Skin of body (tissue), 2 donors: ENCODE measurements around the gene BSND. TPM values are rescaled to one million over a fixed set of nuclear protein-coding genes. Genes with fewer than 3 reads are reported as not detected.

Experiments used
- DNase-seq: peaks from one replicate; lab custom pipeline; 2025; lab: John Stamatoyannopoulos, UW
- total RNA-seq: library from RNA; depleted of rRNA; stranded (reverse); fragments of >200 nt; gene quantifications from one replicate; pipeline ENCODE4 v1.2.3, GENCODE V29; 2014

Gene BSND
- total RNA-seq, 1 donor from 2014 or later: not detected

DNA sequence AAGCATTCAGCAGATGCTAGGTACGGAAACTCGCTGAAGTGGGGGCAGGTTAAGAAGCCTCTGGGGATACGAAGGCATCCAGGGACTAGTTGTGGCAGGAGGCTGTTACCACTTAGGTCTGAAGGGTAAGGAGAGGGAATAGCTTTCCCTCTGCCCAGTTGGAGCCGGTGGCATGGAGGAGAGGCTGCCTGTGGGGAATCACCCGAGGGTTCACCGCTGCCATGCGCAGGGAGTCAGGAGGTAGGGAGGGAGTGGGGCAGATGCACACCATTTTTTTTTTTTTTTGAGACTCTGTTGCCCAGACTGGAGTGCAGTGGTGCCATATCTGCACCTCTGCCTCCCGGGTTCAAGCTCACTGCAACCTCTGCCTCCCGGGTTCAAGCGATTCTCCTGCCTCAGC is 46.7 kb downstream of the BSND start:
- DNase-seq: no peak

DNA sequence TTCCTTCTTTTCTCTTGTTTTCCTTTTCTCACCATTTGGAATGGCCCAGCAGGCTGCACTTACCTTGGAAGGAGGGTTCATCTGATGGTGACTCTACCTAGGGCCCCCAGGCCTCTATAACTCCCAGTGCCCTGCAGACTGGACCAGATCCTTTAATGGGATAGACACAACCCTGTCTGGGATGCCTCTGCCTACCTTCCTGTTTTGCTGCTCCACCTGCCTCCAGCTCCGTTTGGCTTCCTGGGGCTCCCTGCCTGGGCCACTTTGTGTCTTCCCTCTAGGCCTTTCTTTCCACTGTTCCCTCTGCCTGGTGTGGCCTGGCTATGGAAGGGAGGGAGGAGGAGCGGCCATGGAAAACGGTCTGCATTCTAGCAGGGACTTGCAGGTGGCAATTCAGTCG is 48.1 kb downstream of the BSND start:
- DNase-seq: no peak

DNA sequence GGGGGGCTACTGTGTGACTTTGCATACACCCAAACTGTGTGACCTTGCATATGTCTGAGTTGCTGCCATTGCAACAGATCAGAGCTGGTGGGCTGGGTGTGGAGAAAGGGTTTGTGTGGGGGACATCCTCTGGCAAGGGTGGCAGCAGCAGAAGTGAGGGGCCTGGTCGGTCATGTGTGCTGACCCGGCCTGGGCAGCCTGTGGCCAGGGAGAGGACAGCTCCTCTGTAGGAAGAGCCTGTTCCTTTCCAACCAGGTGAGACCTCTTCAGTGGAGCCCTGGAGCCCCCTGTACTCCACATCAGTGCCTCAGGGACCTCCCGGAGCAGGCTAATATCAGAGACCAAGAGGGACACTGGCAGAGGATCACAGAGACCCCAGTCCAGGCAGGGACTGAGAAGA is 48.9 kb downstream of the BSND start:
- DNase-seq: no peak

DNA sequence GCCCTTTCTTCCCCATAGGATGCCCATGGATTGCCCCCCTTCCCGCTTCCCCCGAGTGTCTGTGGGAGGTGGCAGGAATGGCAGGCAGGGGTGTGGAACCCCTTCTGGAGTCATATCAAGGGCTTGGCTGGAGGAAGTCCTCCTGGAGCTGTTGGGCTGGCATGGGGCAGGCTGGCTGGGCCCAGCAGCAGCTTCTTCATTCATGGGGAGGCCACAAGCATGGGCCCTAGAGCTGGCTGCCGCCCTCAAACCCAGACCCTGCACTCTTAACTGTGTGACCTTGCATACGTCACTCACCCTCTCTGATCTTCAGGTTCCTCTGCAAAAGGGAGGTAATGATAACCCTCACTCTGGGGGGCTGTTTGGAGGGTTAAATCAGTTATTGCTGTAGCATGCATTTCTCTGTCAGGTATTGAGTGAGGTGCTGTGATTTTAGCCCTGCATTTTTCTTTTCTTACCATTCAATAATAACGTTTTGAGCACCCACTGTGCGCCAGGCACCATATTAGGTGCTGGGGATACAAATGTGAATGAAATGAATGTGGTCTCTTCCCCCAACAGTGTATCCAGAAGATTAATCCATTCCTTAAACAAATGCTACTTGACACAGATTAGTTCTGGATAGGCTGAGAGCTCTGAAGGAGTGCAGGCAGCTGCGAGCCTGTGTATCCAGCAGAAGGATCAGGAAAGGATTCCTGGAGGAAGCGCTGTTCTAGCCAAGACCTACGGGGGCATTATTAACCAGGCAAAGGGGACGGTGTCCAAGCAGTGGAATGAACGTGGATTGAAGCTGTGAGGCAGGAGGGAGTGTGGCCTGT is 49.9 kb downstream of the BSND start:
- no peak for DNase-seq

DNA sequence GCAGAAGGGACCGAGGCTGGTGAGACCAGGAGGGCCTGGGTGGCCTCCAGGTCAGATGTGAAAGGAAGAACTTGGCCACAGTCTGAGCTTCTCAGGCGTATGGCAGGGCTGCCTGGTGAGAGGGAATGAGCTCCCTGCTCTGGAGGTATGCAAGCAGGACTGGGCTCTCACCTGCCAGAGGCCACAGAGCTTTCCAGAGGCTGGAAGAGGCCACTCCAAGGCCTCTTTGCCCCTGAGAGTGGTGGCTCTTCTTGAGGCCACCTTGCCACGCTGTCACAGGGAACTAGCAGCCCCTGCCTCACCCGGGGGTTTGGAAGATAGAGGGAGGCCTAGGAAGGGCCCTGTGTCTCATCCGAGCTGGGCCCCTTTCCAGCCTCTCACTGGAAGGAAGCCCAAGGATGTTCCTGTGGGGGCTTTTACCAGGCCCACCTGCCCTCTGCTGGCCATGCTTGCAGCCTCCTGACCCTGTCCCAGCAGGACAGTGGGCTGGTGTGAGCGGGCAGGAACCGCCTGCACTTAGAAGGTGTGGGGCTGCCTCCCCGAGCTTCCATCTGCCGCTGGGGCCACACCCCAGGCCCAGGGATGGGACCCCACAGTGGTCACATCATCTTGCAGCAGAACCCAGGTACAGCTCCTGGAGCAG is 50.7 kb downstream of the BSND start:
- DNase-seq: no peak

DNA sequence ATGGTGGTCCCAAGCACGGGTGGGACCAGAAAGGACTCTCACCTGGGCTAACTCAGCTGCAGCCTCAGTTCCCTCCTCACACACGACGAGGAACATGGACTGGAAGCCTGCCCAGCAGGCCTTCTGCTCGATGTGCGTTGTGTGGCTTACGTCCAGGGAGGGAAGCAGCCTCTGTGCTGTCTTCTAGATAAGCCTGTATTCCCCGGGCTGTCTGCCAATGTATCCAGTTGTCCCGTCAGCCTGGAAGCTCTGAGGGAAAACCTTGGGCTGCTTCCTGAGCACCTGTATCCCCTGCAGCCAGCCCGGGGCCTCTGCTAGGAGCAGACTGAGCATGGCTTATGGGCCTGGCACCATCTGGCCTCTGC is 51.2 kb downstream of the BSND start:
- peak; percentile 20 for DNase-seq

DNA sequence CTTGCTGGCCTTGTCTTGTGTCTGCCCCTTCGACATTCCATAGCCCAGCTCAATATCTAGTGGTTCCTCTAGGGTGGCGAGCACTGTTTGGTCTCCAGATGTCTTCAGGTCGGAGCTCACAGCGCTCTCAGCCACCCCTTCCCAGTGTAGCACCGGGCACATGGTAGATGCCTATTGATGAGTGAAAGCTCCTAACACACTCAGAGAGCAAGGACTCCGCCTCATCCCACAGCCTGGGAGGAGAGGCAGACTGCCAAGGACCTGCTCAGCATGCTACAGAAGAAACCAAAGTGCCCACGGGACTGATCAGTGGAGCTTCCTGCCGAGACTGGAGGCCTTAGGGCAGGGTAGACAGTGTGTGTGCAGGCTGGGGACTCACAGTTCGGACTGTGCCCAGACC is 51.5 kb downstream of the BSND start:
- no peak for DNase-seq

DNA sequence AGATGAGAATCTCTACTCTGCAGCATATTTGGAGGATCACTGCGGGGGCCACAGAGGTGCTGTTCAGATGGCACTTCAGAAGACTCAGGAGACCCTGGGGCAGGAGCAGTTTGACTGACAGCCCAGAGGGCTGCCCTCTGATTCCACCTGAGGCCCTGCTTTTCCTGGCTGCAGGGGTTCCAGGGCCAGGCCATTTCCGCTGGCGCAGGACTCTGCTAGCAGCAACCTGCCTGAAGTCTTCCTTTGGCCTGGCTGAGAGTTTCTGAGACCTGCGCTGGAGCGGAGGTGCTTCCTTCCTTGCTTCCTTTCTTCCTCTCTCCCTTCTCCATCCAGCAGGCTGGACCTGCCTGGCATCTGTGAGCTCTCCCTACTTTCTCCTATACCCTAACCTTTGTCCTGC is 52.4 kb downstream of the BSND start:
- no peak for DNase-seq

DNA sequence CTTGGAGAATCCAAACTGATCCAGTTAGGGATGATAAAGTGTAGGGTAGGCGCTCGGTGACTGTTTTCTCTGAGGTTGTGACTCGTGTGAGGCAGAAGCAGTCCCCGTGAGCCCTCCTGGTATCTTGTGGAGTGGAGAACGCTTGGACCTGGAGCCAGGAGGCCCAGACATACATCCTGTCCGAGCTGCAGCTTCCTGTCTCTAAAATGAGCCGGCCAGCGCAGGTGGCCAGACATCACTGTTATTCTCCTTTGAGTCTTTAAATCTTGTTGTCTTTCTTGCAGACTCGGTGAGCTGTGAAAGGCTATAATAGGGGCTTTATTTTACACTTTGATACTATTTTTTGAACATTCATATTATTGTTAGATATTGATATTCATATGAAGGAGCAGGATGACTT is 52.9 kb downstream of the BSND start:
- no peak for DNase-seq

DNA sequence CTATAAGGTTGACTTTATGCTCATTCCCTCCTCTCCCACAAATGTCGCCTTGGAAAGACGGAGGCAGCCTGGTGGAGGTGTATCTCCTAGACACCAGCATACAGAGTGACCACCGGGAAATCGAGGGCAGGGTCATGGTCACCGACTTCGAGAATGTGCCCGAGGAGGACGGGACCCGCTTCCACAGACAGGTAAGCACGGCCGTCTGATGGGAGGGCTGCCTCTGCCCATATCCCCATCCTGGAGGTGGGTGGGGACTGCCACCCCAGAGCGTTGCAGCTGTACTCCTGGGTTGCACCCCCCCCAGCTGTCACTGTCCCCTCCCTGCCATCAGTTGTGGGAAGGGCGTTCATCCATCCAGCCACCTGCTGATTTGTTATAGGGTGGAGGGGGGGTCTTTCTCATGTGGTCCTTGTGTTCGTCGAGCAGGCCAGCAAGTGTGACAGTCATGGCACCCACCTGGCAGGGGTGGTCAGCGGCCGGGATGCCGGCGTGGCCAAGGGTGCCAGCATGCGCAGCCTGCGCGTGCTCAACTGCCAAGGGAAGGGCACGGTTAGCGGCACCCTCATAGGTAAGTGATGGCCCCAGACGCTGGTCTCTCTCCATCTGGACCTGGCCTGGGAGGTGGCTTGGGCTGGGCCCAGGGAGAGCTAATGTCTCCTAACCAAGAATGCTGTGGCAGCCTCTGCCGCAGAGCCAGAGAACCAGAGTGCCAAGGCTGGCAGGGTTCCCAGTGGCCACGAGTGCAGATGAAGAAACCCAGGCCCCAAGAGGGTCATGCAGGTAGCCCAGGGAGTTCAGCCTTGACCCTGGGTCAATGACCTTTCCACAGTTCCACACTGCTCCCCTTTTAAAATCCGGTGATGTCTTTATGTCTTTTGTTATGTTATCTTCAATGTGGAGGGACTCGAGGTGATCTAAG is 53.7 kb downstream of the BSND start:
- DNase-seq: no peak

DNA sequence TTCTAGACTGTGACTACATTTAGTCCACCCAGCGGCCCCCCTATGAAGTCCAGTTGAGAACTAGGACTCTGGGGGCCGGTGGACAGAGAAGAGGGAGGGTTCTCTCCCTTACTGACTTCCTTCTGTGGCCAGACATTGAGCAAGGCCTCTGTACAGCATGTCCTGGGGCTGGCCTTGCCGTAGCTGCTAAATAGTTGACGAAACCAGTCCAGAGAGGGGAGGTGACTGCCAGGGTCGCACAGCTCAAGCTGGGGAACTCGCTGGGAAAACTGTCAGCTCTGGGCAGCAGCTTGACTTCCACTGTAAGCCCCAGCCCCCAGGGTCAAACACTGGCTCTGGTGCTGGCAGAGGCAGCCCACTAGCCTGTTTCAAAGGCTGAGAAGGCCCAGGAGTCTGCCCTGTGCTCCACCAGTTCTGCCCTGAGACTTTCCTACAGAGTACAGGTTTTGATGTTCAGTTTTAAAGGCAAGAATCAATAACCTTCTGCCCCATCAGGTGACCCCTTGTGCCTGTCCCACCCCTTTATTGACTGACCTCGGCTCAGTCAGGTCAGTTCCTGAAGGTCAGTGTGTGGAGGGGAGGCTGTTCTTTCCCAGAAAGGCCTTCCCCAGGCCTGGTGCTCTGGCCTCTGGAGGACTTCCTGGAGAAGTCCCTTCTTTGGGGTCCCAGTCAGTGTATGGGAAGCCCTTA is 54.7 kb downstream of the BSND start:
- DNase-seq: no peak

DNA sequence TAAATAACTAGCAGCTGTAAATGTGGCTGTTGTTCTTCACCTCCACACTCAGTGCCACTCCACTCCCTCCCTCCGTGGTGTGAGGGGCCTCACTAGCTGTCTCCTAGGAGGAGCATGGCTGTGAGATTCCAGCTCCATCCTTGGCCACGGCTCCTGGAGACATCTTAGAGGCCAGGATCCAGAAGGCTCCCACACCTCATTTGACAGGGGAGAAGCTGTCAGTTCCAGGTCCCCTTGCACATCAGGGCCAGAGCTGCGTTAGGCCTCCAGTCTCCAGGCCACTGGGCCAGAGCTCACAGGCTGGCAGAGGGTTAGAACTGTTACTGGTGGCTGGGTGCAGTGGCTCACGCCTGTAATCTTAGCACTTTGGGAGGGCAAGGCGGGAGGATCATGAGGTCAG is 55.7 kb downstream of the BSND start:
- DNase-seq: no peak

DNA sequence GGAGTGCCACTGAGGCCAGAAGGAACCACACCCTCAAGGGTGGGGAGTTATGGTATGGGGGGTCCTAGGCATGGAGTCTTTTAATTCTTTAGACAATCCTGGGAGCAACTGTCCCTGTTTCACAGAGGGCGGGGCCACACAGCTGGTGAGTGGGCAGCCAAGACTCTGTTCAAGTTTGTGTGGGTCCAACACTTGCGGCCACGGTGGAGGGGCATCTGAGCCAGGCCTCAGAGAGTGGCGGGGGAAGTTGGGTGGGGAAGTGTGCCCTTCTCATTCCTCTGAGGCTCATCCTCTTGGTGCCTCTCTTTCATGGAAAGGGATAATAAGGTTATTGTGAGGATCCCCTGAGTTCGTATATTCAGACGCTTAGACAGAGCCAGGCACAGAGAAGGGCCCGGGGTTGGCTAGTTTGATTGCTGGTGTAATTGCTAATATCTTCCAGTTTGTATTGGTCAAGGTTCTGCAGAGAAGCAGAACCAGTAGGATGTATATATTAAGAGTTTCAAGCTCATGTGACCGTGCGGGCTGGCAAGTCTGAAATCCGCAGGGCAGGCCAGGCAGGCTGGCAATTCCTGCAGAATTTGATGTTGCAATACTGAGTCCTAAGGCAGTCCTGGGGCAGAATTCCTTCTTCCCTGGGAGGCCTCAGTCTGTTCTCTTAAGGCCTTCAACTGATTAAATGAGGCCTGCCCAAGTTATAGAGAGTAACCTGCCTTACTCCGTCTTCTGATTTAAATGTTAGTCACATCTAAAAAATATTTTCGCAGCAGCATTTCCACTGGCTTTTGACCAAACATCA is 56.5 kb downstream of the BSND start:
- DNase-seq: no peak

DNA sequence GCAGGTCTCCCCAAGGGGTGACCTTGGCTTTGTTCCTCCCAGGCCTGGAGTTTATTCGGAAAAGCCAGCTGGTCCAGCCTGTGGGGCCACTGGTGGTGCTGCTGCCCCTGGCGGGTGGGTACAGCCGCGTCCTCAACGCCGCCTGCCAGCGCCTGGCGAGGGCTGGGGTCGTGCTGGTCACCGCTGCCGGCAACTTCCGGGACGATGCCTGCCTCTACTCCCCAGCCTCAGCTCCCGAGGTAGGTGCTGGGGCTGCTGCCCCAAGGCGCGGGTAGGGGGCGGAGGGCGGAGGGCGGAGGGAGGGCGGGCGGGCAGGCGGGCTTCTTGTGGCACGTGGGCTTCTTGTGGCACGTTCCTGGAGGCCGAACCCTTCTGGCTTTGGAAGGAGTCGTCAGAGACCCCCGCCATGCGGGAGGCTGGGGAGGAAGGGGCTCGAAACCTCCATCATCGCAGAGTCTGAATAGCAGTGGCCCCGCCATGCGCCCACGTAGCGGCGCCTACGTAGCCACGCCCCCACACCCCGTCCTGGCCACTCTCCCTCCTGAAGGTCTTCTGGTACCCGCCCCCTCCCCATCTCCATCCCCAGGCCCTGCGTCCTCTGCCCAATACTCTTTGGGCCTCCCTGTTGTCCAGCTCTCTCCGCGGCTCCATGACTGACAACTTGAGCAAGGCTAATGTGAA is 57.4 kb downstream of the BSND start:
- DNase-seq: no peak

DNA sequence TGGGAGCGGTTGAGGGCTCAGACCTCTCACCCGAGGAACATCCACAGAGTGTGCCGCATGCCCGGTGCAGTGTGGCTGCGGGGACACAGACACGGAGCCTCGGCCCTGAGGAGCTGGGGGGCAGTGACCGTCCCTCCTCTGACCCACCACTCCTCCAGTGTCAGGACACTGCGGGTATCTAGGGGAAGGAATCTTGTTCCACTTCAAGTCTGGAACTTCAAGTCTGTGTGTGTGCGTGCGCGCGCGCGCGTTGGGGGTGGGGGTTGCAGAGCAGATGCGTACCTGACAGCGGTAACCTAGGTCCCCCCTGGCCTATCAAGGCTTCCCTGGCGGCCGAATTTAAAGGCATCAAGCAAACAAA is 57.9 kb downstream of the BSND start:
- no peak for DNase-seq

DNA sequence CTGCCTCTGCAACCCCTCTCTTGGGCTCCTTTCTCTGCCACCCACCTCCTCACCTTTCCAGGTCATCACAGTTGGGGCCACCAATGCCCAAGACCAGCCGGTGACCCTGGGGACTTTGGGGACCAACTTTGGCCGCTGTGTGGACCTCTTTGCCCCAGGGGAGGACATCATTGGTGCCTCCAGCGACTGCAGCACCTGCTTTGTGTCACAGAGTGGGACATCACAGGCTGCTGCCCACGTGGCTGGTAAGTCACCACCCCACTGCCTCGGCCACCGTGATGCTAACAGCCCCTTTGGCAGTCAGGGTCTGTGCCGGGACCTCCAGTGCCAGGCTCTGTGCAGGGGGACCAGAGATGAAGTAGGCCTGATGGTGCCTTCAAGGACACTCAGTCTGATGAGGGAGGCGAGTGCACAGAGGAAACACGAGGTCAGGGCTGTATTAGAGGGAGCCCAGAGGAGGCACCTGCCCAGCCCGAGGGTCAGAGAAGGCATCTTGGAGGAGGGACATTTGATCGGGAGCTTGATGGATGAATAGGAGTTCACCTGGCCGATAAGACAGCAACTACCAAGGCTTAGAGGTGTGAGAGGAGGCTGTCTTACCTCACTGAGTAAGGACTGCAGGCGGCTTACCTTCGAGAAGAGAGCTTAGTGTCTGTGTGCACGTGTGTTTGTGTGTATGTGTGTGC is 58.7 kb downstream of the BSND start:
- no peak for DNase-seq

DNA sequence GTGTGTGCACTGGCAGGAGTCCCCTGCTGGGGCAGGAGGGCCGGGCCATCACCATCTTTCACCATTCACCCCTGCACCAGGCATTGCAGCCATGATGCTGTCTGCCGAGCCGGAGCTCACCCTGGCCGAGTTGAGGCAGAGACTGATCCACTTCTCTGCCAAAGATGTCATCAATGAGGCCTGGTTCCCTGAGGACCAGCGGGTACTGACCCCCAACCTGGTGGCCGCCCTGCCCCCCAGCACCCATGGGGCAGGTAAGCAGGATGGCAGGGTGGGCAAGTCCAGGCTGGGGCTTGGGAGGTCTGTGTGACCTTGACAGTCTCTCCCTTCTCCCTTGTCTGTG is 59.2 kb downstream of the BSND start:
- no peak for DNase-seq

DNA sequence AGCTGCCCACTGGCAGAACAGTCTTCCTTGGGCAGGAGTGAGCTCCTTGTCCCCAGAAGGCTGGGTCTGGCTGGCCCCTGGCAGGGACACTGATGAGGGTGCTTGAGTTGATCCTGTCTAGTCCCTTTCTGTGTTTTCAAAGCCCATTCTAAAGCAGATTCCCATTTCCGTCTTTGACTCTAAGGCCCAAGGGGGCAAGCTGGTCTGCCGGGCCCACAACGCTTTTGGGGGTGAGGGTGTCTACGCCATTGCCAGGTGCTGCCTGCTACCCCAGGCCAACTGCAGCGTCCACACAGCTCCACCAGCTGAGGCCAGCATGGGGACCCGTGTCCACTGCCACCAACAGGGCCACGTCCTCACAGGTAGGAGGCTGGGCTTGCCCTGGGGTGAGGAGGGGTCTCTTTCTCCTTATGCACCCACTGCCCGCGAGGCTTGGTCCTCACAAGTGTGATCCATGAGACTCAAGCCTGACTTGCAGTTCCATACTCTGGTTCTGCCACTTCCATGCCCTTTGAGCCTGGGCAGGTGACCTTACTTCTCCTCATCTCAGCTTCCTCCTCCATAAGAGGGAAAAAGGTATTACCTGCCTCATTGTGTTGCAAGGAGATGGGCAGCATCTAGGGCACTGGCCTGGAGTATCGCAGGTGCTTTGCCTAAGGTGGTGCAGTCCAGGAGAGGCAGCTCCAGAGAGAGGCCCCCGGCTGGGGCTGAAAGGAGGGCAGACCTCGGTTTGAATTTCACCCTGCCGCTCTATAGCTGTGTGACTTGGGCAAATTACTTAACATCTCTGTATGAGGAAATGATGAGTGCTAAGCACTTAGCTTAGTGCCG is 60.8 kb downstream of the BSND start:
- DNase-seq: no peak
